DND-41 (cell line): ENCODE measurements around the gene SLC25A22.

Experiments
- EZH2 ChIP-seq: IDR thresholded peaks from 3 replicates; pipeline ENCODE4 v1.6.1; 2012; ENCODE audit warnings: borderline replicate concordance, low read depth, mild to moderate bottlenecking, moderate library complexity, low read length, inconsistent platforms; ENCODE audit not compliant: severe bottlenecking
- TF ChIP-seq, protein P1 (sequence below): IDR thresholded peaks from 2 replicates; pipeline ENCODE4 v1.5.1; 2012; ENCODE audit warnings: borderline replicate concordance, low read length, moderate library complexity, mild to moderate bottlenecking; ENCODE audit not compliant: poor library complexity, severe bottlenecking; ENCODE audit errors: extremely low read depth

DNA sequence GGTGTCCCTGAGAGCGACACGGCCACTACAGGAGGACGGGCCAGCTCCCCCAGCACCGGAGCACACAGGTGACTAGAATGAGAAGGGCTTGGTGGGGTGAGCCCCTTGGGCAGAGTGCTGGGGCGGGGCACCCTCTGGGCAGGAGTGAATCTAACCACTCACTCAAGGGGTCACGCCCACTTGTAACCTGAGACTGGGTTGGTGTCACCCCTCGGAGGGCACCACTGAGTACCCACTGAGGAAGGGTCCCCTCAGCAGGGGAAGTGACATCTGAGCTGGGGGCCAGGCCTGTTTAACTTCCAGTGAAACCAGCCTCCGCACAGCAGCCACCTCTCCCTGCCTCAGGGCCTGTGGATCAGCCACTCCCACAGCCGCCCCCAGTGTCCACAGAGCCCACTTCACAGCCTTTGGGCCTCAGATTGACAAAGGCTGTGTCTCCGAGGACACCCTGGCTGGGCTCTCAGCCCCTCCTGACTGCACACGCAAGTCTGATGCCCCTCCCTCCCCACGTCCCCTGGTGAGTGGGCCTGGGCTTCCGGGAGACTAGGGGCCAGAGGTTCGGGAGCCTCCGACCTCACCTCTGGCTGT lies 26.4 kb downstream of the SLC25A22 start:
- TF ChIP-seq, protein P1, sequence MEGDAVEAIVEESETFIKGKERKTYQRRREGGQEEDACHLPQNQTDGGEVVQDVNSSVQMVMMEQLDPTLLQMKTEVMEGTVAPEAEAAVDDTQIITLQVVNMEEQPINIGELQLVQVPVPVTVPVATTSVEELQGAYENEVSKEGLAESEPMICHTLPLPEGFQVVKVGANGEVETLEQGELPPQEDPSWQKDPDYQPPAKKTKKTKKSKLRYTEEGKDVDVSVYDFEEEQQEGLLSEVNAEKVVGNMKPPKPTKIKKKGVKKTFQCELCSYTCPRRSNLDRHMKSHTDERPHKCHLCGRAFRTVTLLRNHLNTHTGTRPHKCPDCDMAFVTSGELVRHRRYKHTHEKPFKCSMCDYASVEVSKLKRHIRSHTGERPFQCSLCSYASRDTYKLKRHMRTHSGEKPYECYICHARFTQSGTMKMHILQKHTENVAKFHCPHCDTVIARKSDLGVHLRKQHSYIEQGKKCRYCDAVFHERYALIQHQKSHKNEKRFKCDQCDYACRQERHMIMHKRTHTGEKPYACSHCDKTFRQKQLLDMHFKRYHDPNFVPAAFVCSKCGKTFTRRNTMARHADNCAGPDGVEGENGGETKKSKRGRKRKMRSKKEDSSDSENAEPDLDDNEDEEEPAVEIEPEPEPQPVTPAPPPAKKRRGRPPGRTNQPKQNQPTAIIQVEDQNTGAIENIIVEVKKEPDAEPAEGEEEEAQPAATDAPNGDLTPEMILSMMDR: no peak
- no peak for TF ChIP-seq EZH2
